Esophagus muscularis mucosa (tissue), 4 donors: ENCODE measurements around the gene PPP2R5C.

Experiments
- EP300 ChIP-seq: sonication (generic); formaldehyde crosslinking; IDR thresholded peaks from one replicate; pipeline ENCODE4 v1.6.1; 2017; ENCODE audit warnings: antibody characterized with exemption
- POLR2A ChIP-seq: fragments of 450-650 bp; IDR thresholded peaks from one replicate; pipeline ENCODE4 v1.6.1; 2017; ENCODE audit warnings: antibody characterized with exemption, moderate library complexity, mild to moderate bottlenecking, low read depth
- POLR2AphosphoS5 ChIP-seq, 2 donors: sonication (generic); formaldehyde crosslinking; IDR thresholded peaks; one replicate each; pipeline ENCODE4 v1.6.1; 2017; ENCODE audit warnings: antibody characterized with exemption in 2 of 2
- TF ChIP-seq, protein P1 (sequence below), 3 experiments: fragments of 200-600 bp in 2 of 3; fragments of 450-650 bp in 1 of 3; sonication (generic) in 2 of 3; IDR thresholded peaks; one replicate each; pipeline ENCODE4 v1.5.1; 2017 to 2019; ENCODE audit warnings: antibody characterized with exemption in 3 of 3, mild to moderate bottlenecking in 2 of 3, moderate library complexity in 1 of 3

DNA sequence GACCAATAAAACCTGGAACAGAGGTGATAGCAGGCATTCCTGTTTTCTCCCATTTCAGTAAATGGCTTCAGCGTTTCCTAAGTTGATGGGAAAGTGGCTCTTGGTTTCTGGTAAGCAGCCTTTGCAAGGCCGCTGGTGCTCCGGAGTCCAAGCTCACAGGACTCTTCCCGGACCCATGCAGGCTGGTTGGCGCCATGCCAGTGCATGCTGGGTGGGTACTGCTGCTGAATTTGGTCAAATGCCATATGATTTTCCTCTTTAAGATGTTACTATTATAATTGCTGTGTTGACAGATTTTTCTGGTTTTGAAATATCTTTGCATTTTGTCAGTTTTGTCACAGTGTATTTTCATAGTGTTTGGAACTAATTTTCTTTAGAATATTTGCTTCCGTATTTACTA is 27.7 kb downstream of the PPP2R5C start:
- TF ChIP-seq, protein P1, sequence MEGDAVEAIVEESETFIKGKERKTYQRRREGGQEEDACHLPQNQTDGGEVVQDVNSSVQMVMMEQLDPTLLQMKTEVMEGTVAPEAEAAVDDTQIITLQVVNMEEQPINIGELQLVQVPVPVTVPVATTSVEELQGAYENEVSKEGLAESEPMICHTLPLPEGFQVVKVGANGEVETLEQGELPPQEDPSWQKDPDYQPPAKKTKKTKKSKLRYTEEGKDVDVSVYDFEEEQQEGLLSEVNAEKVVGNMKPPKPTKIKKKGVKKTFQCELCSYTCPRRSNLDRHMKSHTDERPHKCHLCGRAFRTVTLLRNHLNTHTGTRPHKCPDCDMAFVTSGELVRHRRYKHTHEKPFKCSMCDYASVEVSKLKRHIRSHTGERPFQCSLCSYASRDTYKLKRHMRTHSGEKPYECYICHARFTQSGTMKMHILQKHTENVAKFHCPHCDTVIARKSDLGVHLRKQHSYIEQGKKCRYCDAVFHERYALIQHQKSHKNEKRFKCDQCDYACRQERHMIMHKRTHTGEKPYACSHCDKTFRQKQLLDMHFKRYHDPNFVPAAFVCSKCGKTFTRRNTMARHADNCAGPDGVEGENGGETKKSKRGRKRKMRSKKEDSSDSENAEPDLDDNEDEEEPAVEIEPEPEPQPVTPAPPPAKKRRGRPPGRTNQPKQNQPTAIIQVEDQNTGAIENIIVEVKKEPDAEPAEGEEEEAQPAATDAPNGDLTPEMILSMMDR (IDR thresholded peaks at IDR 0.05) = no peak
- TF ChIP-seq POLR2A (no peak), EP300 (no peak), POLR2AphosphoS5 (IDR thresholded peaks at IDR 0.05) (no peak)
